CD4-positive, alpha-beta T cell treated with Interleukin-6 for 4 hours (primary cell): Measurements from ENCODE around the gene CTNND2.

Source experiments
- DNase-seq: peaks from one replicate; pipeline ENCODE4 v3.0.0-alpha.2; 2020; ENCODE audit warnings: mixed read lengths

CTNND2 gene

DNA sequence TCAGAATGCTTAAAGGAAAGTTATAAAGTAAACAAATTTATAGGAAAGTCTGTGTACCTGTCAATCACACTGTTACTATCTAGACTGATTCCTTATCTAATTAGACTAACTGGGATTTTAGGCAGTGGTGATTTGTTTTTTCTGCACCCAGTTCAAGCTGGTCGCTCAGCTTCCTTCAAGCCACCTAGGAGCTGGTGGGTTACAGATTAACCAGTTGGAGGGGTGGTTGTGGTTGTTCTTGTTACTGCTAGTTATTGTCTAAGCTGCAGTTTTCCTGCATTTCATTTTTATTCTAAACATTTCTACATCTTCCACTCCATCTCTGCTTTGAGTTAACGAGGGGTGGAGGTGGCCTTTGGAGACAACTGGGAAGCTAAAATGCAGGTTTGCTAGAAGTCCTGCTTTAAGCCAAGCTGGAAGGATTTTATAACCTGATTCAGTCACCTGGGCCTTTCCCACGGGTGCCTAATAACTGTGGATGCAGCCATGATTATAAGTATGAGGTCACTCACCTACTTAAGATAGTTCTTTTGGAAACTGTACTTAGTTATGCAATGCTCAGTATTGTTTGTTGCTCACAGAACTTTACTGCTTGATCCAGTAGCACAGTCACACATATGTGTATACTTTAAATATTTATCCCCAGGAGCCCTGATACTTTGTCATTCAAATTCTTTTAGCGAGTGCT is 839.3 kb downstream of the CTNND2 start:
- no peak for DNase-seq

DNA sequence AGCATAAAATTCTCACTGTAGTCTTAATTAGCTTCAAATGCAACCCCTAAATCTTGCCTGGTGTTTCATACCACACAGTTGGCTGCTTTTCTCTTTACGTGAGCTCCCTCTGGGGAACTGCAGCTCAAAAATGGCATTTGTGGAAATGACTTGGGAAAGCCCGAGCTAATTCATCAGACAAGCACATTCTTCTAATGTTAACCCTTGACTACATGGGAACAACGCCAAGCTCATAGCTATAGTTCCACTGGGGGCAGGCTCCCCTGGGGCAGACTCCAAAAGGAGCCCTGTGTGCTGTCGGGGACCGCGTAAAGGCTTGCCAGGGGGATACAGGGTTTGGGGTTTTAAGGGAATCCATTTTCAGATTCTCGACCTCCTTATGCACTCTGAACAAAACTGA is 841.8 kb downstream of the CTNND2 start:
- DNase-seq, result no peak

DNA sequence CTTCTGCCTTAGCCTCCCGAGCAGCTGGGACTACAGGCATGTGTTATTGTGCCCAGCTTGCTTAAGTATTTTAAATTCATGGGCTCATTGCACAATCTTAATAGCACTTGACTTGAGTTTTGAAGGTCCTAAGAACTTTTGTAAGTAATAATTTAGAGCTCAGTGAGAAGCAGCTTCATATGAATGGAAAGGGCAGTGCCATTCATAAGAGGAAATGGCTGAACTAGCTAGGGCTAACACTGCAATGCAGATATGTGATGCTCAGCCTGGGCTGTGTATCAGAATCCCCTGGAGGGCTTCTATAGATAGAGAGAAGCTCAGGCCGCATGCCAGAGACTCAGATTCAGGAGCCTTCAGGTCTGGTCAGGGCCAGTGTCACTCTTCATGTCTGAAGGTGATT is 847.7 kb downstream of the CTNND2 start:
- no peak for DNase-seq

DNA sequence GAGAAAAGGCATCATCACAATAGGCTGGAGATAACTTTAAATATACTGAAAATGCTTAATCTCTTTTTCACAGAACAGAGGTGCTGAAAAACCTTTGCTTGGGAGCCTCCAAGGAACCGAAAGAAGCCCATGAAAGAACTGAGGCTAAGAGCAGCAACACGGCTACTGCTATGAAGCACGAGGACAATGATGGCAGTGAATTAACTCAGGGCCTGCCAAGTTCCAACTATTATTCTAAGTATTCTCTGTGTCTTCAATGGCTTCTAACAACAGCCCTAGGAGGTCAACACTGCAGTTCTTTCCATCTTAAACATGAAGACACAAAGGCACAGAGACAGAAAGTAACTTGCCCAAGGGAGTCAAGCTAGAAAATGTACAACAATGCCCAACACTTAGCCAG is 850.2 kb downstream of the CTNND2 start:
- no peak for DNase-seq

DNA sequence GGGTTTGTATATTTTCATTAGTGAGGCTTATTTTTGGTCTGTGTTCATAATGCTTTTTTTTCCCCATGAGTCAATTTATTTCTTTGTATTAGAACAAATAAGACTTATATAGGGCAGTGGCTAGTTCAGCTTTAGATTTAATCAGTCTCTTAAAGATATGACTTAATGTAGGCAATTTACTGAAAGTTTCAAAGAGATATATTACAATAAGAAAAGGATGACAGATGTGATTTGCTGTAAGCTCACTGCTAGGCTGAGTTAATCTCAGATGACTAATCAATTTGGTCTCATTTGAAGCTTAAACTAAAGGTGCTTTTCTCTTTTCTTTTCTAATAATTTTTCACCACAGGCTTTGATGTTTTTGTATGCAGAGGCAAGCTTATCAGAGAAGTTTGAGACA is 851.4 kb downstream of the CTNND2 start:
- DNase-seq, result no peak

DNA sequence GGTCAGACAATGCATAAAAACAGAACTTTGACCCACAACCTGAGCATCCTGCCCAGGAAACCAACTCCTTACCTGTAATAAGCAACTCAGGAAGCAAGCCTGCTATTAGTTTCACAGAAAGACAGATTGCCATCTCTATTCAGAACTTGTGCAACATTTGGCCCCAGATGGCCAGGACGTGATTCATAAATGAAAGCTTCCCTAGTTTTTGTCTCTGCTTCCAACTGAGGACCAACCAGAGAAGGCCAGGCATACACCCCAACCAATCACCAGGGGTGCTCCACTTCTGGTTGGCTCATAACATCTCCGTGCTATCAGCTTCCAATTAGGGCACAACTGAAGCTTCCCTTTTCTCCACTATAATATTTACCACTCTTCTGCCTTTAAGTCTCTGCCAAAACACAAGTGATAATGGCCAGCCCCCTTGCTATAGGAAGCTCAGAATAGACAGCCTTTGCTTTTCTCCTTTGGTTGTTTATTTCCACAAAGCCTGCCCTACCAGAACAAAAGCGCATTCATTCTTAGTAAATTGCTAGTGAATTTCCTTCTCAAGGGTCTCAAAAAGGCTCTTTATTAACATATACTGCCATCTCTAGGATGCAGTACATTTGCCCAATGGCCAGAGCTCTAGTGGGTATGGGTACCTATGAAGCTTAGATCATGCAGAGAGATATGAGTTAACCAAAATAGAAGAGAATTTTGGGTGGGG is 853.5 kb downstream of the CTNND2 start:
- no peak for DNase-seq

DNA sequence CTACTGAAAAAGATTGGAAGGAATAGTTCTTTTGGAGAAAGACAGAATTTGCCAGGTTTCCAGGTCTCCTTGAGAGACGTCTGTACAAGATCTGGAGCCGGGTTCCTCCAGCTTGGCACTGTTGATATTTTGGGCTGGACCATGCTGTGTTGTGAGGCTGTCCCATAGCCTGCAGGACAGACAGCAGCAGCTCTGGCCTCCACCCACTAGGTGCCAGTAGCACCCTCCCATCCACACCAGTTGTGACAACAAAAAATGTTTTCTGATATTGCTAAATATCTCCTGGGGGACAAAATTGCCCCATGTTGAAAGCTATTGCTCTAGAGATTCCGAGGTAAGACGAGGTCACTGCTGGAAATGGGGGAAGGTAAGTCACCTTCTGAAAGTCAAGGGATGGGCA is 855.5 kb downstream of the CTNND2 start:
- DNase-seq, result no peak

DNA sequence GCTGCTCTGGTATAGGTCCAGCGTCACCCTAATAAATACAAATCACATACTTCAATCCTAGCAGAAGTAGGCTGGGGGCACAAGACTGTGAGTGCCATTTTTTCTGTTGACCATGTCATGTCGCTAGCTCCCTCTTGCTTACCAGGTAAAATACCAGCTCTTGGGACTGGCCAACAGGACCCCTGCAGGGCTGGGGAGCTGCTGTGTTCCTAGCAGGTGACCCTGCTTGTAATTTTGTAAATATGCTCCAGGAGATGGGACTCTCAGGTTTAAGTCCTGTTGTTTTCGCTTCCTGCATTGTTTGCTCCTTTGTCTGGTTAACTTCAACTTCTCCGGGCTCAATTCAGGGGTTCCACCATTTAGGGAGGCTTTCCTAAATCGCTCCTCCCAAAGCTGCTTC is 856.6 kb downstream of the CTNND2 start:
- DNase-seq, result no peak

DNA sequence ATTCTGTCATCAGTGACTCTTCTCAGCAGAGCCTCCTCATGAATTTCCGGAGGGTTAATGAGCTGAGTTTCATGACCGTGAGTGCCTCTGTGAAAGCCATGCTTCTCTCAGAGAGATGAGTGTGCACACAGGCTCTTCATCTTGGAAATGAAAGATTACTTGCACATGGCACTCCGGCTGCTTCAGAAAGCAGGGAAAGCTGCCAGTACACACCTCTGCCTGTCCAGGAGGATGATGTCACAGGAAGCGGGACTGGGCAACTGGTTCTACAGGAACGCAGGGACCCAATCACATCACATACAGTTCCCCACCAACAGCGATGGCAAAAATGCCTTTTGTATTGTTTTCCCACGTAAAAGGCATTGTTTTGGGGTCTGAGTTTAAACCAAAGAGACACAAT is 857.2 kb downstream of the CTNND2 start:
- no peak for DNase-seq

DNA sequence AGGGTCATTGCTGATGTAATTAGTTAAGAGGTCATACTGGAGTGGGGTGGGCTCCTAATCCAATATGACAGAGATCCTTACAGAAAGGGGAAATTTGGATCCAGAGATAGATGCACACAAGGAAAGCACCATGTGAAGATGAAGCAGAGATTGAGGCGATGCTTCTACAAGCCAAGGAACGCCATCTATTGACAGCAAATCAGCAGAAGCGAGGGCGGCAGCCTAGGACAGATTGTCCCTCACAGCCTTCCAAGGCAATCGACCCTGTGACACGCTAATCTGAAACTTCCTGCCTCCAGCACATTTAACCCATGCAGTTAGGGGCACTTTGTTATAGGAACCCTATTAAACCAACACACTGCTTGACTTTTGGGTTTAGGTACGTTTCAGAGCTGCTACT is 858.1 kb downstream of the CTNND2 start:
- no peak for DNase-seq

DNA sequence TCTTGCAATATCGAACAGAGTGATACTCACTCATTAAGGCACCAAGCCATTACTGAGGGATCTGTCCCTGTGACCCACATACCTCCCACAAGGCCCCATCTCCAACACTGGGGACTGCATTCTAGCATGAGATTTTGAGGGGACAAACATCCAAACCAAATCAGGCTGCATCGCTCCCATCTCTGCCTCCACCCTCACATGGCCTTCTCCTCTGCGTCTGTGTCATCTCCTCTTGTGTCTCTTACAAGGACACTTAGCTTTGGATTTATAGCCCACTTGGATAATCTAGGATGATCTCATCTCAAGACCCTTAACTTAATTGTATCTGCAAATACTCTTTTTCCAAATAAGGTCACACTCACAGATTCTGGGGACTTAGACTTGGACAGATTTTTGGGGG is 858.8 kb downstream of the CTNND2 start:
- DNase-seq, result no peak

DNA sequence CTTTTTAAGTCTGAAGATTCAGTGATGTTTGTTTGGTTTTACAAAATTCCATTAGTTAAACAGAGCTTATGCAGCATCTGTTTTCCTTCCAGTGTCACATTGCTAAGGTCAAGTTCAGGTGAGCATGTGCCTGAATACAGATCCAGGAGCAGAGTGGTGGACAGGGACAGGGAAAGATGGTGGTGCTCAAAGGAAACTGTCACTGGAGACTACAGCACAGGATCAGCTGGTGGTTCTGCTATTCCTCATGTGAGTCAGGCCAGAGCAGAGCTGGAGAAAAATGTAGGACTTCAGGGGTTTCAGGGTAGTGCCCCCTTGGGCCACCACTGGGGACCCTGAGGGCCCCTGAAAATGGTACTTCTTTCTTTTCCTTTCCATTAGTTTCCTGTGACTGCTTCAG is 859.7 kb downstream of the CTNND2 start:
- DNase-seq, result no peak

DNA sequence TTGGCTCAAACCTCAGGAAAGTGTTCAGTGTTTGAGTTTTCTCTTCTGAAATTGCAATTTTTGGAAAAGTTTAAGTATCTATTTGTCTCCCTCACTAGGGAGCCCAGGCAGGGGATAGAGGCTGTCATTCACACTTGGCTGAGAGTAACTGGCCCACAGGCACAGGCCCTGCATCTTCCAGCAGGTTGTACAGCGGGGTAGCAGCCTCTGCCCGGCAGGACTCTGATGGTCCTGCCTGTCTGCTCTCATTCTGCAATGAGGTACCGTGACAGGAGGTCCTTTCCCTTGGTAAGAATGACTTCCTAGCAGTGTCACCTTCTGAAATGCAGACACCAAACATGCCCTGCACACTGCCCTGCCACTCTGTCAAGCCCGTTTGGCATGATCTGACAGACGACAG is 860.4 kb downstream of the CTNND2 start:
- no peak for DNase-seq

DNA sequence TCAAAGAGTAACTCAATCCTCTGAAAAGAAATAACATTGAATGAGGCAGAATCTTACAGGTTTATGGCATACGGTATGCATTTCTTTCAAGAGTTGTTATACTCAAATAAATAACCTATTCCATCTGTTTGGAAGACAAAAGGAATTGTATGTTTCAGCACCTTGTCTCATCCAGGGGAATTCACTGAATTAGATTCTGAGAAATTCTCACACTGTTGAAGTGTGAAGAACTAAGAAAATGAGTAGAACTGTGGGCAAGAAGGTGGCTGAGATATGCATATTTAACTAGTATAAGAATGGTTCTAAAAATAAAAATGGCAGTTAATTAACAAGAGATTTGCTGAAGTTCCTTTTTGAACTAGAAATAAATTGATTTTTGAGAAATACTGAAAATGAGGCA is 863.9 kb downstream of the CTNND2 start:
- no peak for DNase-seq

DNA sequence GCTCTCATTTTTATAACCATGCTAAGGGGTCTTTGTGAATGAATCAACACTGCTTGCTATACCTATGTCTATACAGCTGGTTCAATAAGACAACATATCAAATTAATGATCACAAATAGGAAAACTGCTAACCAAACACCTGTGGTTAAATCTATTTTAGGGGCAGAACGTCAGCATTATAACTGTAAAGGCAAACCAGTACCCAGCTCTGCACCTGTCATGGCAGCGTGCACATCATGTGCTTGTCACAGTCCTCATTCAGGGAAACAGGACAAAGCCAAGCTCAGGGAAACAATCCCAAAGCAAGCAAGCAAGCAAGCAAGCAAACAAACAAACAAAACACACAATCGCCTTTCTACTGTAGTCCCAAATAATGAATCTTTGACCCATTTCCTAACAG is 865.5 kb downstream of the CTNND2 start:
- no peak for DNase-seq

DNA sequence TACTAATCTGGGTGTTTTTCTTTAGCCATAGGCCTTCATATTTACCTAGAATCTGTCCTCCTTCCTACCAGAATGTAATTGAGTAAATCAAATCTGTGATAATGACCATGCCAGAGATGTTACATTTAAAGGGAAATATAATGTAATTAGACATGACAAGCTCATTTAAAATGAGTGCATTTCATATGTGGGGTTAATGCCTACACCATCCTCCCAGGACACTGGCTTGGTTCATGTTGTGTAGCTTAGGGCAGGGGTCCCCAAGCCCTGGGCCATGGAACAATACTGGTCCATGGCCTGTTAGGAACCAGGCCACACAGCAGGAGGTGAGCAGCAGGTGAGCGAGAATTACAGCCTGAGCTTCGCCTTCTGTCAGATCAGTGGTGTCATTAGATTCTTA is 866.3 kb downstream of the CTNND2 start:
- DNase-seq, result no peak

DNA sequence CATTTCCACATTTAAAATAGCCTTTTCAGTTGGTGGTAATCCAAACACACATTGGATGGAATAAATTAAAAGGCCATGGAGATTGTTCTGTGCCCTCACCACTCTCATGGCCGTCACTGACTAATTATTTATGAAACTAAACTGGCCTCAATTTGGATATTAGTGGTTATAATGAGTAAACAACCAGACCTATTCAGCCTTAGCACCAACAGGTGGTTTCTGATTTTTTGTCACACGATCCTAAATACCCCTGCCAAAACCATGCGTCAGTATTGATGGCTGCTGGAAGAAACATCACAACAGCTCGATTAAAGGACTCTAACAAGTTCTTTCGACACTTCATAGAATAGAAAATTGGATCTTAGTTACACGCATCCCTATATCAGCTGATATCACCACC is 867.2 kb downstream of the CTNND2 start:
- no peak for DNase-seq

DNA sequence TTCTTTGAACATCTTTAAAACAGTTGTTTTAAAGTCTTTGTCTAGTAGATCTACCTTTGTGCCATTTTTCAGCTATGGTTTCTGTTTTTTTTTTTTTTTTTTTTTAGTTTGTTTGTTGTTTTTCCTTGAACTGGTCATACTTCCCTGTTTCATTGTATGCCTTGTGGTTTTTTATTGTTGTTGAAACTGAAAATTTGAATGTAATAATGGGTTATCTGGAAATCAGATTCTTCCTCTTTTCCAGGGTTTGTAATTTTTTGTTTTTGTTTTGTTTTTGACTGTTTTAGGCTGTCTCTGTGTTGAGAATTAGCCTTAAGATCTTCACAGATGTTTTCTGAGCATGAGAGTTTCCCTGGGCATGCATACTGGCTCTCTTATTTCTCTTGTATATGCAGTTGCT is 873.6 kb downstream of the CTNND2 start:
- no peak for DNase-seq

DNA sequence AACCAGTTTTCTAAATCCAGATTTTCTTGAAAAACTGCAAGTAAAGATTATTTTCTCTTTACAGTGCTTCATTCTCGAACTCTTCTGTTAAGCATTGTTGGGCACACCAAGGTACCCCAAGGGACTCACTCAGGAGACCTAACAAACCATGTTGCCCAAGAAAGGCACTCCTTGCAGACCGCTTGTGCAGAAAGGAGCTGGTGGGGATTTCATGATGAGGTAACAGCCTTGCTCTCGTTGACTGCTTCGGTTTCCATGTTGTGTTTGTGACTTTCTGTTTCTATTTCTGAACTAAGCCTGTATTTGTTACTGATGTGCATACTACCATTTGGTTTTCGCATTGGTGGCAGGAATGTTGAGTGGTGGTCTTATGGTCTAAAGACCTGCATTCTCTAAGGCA is 876.6 kb downstream of the CTNND2 start:
- DNase-seq, result no peak

DNA sequence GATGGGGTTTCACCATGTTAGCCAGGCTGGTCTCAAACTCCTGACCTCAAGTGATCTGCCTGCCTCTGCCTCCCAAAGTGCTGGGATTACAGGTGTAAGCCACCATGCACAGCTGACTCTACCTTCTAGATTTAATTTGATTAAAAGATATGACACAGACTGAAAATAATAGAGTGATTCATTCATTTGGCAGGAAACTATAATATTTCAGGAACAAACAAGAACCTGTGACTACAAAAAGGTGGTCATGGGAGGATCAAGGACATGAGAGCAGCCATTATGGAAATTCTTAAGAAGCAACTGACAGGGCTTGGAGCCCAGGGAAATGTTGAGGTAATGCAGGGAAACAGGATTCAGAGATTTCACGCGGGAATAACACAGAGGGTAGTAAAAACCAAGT is 877.7 kb downstream of the CTNND2 start:
- DNase-seq, result no peak

DNA sequence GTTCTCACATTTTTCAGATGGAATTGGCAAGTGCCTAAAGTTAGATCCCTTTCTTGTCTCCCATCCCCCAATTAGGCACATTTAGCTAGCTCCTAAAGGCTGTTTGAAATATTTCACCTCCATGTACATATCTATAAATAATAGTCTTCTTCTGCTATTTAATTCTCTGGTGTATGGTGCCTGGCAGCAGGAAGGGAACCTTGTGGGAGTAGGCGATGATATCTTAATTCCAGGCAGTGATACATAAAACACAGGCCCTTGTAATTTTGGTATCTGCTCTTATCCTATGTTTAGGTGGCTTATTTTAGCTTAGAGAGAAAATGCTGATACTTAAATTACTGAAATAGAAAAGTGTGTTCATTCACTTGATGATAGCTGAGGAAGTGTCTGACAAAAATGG is 880.3 kb downstream of the CTNND2 start:
- DNase-seq, result no peak

DNA sequence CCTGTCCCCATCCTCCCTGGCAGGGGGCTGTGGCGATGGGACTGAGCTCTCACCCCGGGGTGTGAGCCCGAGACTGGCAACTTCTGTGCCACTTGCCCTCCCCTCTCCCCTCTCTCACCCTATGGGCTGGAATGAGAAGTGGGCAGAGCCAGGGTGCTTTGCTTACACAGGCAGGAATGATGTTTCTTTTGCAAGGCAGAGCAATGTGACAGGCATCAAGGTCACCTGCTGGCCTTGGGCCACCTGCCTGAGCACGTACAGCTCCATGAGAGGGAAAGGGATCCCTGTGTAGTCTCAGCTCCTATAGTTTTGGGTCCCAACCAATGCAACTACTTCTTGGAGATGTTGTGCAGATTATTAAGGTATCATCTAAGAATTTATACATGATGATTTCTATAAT is 890.5 kb downstream of the CTNND2 start:
- no peak for DNase-seq

DNA sequence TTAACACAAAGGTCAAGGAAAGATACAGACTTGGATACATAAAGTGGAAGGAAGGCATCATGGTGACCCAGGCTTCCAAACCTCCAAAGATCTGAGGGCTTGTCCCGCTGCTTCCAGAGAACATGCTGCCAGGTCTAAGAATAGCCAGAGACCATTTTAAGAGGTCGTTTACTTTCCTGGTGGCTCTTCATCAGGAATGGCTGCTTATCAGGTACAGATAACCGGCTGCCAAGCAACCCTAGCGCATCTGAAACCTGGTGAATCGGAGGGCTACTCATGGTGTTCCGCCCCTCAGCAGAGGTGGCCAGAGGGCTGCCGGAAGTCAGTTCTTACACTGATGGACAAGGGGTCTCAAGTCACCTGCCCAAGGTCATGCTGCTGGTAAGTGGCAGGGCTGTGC is 892.0 kb downstream of the CTNND2 start:
- no peak for DNase-seq

DNA sequence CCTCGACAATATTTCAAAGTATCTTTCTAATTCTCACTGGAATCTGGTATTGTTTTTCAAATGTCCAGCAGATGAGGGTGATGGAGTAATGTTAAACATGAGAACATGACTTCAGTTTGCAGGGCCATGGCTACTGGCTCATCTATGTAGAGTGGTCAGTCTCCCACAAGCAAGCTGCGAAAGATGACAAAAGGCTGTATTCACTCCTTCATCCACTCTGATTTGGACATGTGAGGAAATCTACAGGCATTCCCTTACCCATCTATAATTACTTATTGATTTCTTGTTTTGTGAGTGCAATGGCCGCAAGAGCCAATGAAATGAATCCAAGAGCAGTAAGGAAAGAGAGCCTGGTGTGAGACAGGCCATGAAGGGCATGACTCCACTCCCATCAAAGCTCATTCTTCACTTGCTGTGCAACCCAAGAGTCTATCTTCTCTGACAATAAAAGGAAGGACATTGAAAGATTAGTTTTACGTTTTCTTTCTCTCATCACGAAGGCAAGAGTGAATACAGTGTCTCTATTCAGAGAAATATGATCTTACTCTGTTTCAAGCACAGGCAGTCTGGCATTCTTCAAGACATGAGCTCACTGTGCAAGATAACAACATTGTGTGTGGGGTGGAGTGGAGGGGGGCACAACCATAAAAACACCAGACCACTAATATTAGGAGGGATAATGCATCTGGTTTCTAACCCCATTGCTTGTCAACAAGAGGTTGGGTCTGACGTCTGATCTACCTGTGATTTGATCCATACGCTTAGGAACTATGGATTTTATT is 893.6 kb downstream of the CTNND2 start:
- no peak for DNase-seq
